Measurements from ENCODE around the gene FARS2.

FARS2 gene

DNA sequence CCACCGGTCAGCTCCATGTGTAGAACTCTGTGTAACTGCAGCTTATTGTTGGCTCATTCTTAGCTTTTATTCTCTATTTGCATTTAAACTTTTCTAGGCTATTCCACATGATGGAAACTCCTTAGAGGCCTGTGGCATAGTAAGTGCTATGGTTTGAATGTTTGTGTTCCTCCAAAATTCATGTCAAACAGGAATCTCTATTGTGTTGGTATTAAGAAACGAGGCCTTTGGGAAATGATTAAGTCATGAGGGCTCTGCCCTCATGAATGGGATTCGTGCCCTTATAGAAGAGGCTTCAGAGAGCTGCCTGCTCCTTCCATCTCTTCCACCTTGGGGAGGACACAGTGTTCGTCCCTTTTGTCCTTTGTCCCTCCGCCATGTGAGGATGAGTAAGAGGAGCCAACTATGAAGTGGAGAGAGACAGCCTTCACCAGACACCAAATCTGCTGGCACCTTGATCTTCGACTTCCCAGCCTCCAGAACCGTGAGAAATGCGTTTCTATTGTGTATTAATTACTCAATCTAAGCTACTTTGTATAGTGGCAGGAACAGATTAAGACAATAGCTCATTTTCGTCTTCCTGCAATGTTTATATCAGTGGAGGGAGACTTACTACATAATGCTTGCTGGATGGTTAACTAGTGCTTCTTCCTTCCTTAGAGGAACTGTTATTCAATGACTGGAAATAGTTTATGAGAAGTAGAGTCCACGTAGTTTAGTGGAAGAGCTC, 361.1 kb downstream of the FARS2 start:
- Histone ChIP-seq H3K36me3 (ENCODE audit: control insufficient read depth in 1 of 2, insufficient read depth in 2 of 2, low read length in 2 of 2) (no peaks in the 10 kb centered on the region), H3K27ac (ENCODE audit: low read depth, low read length) (no peak overlapping the region), H2AFZ (ENCODE audit: insufficient read depth, low read length, poor library complexity) (no peak overlapping the region), H3K18ac (ENCODE audit: low read length) (no peak overlapping the region), H4K91ac (ENCODE audit: low read depth, low read length) (no peak overlapping the region), H3K4ac (ENCODE audit: low read depth, low read length) (no peak overlapping the region), H4K12ac (ENCODE audit: low read depth, low read length) (no peak overlapping the region), H3K27me3 (ENCODE audit: insufficient read depth, low read length) (no peaks in the 10 kb centered on the region), H3K79me1 (ENCODE audit: low read length) (no peaks in the 10 kb centered on the region), H3K9me3 (ENCODE audit: insufficient read depth, low read depth, low read length) (no peaks in the 10 kb centered on the region), H2BK5ac (ENCODE audit: low read depth, low read length, poor library complexity) (no peak overlapping the region), H3K4me2 (ENCODE audit: low read length) (no peak overlapping the region), H3K4me3 (ENCODE audit: low read depth, low read length) (no peak overlapping the region), H2AK5ac (ENCODE audit: low read length) (no peak overlapping the region), H3K23ac (ENCODE audit: low read length) (no peak overlapping the region), H3K4me1 (ENCODE audit: control insufficient read depth in 1 of 2, insufficient read depth in 2 of 2, low read length in 2 of 2) (no peaks in the 10 kb centered on the region), H2BK120ac (ENCODE audit: insufficient read depth, low read length, poor library complexity) (no peak overlapping the region), H3K79me2 (ENCODE audit: control insufficient read depth, insufficient read depth, low read length, poor library complexity) (no peaks in the 10 kb centered on the region), H4K8ac (ENCODE audit: low read depth, low read length) (no peak overlapping the region), H2BK12ac (ENCODE audit: low read length) (no peak overlapping the region), H3K9ac (ENCODE audit: low read length) (no peak overlapping the region), H3K14ac (ENCODE audit: low read length) (no peak overlapping the region)
- no peak for DNase-seq
- no CpG with 5 or more reads among the region's 10 CpGs for WGBS (ENCODE audit: extremely low coverage, insufficient coverage, insufficient read length)

DNA sequence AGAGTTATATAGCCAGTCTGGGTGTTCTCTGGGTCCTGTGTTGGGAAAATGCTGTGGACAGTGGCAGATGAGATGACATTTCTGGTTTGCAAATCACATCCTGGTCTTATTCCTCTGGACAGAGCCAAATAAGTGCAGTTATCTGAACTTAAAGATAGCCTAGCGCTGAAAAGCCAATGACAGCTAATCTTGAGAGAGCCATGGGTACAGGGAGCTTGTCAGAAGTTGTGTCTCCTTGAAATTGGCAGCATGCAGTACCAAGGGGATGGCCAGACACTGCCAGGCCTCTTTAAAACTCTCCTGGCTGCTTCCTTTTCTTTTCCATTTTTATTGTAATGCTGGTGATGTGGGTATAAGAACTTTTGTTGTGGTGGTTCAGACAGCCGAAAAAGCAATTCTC, 362.5 kb downstream of the FARS2 start:
- Histone ChIP-seq H2AFZ (ENCODE audit: insufficient read depth, low read length, poor library complexity) (no peak overlapping the region), H3K4me2 (ENCODE audit: low read length) (no peak overlapping the region), H2BK120ac (ENCODE audit: insufficient read depth, low read length, poor library complexity) (no peak overlapping the region), H3K18ac (ENCODE audit: low read length) (no peak overlapping the region), H4K8ac (ENCODE audit: low read depth, low read length) (no peak overlapping the region), H2BK12ac (ENCODE audit: low read length) (no peak overlapping the region), H3K79me1 (ENCODE audit: low read length) (no peaks in the 10 kb centered on the region), H3K27ac (ENCODE audit: low read depth, low read length) (no peak overlapping the region), H3K9me3 (ENCODE audit: insufficient read depth, low read depth, low read length) (no peaks in the 10 kb centered on the region), H3K36me3 (ENCODE audit: control insufficient read depth in 1 of 2, insufficient read depth in 2 of 2, low read length in 2 of 2) (no peaks in the 10 kb centered on the region), H3K9ac (ENCODE audit: low read length) (no peak overlapping the region), H3K79me2 (ENCODE audit: control insufficient read depth, insufficient read depth, low read length, poor library complexity) (no peaks in the 10 kb centered on the region), H3K27me3 (ENCODE audit: insufficient read depth, low read length) (no peaks in the 10 kb centered on the region), H3K4ac (ENCODE audit: low read depth, low read length) (no peak overlapping the region), H2AK5ac (ENCODE audit: low read length) (no peak overlapping the region), H2BK5ac (ENCODE audit: low read depth, low read length, poor library complexity) (no peak overlapping the region), H4K12ac (ENCODE audit: low read depth, low read length) (no peak overlapping the region), H3K14ac (ENCODE audit: low read length) (no peak overlapping the region), H4K91ac (ENCODE audit: low read depth, low read length) (no peak overlapping the region), H3K4me1 (ENCODE audit: control insufficient read depth in 1 of 2, insufficient read depth in 2 of 2, low read length in 2 of 2) (no peaks in the 10 kb centered on the region), H3K4me3 (ENCODE audit: low read depth, low read length) (no peak overlapping the region), H3K23ac (ENCODE audit: low read length) (no peak overlapping the region)
- WGBS (ENCODE audit: extremely low coverage, insufficient coverage, insufficient read length): no CpG with 5 or more reads among the region's 2 CpGs
- DNase-seq: no peak

DNA sequence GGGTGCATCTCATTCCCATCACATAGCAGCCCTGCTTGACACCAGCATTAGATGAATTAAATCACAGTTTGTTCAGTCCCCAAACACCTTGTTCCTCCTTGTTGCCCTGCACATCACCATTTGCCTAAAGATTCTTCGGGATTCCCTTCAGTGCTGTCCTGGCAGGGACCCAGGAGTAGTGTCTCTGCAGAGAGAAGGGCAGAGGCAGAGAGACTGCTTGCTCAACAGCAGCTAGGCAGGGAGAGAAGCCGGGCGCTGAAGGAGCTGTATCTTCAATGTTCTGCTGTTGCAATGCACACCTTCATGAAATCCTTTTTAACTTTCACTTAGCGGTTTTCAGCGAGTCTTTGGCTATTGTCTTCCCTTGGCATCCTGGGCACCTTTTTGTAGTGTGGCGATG, 362.9 kb downstream of the FARS2 start:
- DNase-seq: no peak
- H3K23ac ChIP-seq (ENCODE audit: low read length): no peak overlapping the region
- H2BK120ac ChIP-seq (ENCODE audit: insufficient read depth, low read length, poor library complexity): no peak overlapping the region
- H2BK5ac ChIP-seq (ENCODE audit: low read depth, low read length, poor library complexity): no peak overlapping the region
- no peaks in the 10 kb centered on the region for H3K9me3 ChIP-seq (ENCODE audit: insufficient read depth, low read depth, low read length)
- H3K36me3 ChIP-seq (ENCODE audit: control insufficient read depth in 1 of 2, insufficient read depth in 2 of 2, low read length in 2 of 2): no peaks in the 10 kb centered on the region
- H3K4me3 ChIP-seq (ENCODE audit: low read depth, low read length): no peak overlapping the region
- H3K79me2 ChIP-seq (ENCODE audit: control insufficient read depth, insufficient read depth, low read length, poor library complexity): no peaks in the 10 kb centered on the region
- H2AK5ac ChIP-seq (ENCODE audit: low read length): no peak overlapping the region
- WGBS (ENCODE audit: extremely low coverage, insufficient coverage, insufficient read length): no CpG with 5 or more reads among the region's 6 CpGs
- no peak overlapping the region for H2BK12ac ChIP-seq (ENCODE audit: low read length)
- no peak overlapping the region for H3K4ac ChIP-seq (ENCODE audit: low read depth, low read length)
- H2AFZ ChIP-seq (ENCODE audit: insufficient read depth, low read length, poor library complexity): no peak overlapping the region
- H4K91ac ChIP-seq (ENCODE audit: low read depth, low read length): no peak overlapping the region
- H3K27ac ChIP-seq (ENCODE audit: low read depth, low read length): no peak overlapping the region
- H3K4me2 ChIP-seq (ENCODE audit: low read length): no peak overlapping the region
- no peak overlapping the region for H4K12ac ChIP-seq (ENCODE audit: low read depth, low read length)
- no peaks in the 10 kb centered on the region for H3K79me1 ChIP-seq (ENCODE audit: low read length)
- no peaks in the 10 kb centered on the region for H3K4me1 ChIP-seq (ENCODE audit: control insufficient read depth in 1 of 2, insufficient read depth in 2 of 2, low read length in 2 of 2)
- no peak overlapping the region for H3K9ac ChIP-seq (ENCODE audit: low read length)
- H3K14ac ChIP-seq (ENCODE audit: low read length): no peak overlapping the region
- no peaks in the 10 kb centered on the region for H3K27me3 ChIP-seq (ENCODE audit: insufficient read depth, low read length)
- H4K8ac ChIP-seq (ENCODE audit: low read depth, low read length): no peak overlapping the region
- H3K18ac ChIP-seq (ENCODE audit: low read length): no peak overlapping the region

- Histone ChIP-seq H2BK5ac (ENCODE audit: low read depth, low read length, poor library complexity) (no peak overlapping the region), H3K79me2 (ENCODE audit: control insufficient read depth, insufficient read depth, low read length, poor library complexity) (no peaks in the 10 kb centered on the region), H3K79me1 (ENCODE audit: low read length) (no peaks in the 10 kb centered on the region), H3K23ac (ENCODE audit: low read length) (no peak overlapping the region), H3K4me3 (ENCODE audit: low read depth, low read length) (no peak overlapping the region), H2BK12ac (ENCODE audit: low read length) (no peak overlapping the region), H2BK120ac (ENCODE audit: insufficient read depth, low read length, poor library complexity) (no peak overlapping the region), H4K12ac (ENCODE audit: low read depth, low read length) (no peak overlapping the region), H2AK5ac (ENCODE audit: low read length) (no peak overlapping the region), H3K27me3 (ENCODE audit: insufficient read depth, low read length) (no peaks in the 10 kb centered on the region), H3K27ac (ENCODE audit: low read depth, low read length) (no peak overlapping the region), H3K4me1 (ENCODE audit: control insufficient read depth in 1 of 2, insufficient read depth in 2 of 2, low read length in 2 of 2) (no peaks in the 10 kb centered on the region), H3K18ac (ENCODE audit: low read length) (no peak overlapping the region), H2AFZ (ENCODE audit: insufficient read depth, low read length, poor library complexity) (no peak overlapping the region), H3K14ac (ENCODE audit: low read length) (no peak overlapping the region), H3K4ac (ENCODE audit: low read depth, low read length) (no peak overlapping the region), H3K9me3 (ENCODE audit: insufficient read depth, low read depth, low read length) (no peaks in the 10 kb centered on the region), H3K4me2 (ENCODE audit: low read length) (no peak overlapping the region), H3K9ac (ENCODE audit: low read length) (no peak overlapping the region), H3K36me3 (ENCODE audit: control insufficient read depth in 1 of 2, insufficient read depth in 2 of 2, low read length in 2 of 2) (no peaks in the 10 kb centered on the region), H4K8ac (ENCODE audit: low read depth, low read length) (no peak overlapping the region), H4K91ac (ENCODE audit: low read depth, low read length) (no peak overlapping the region)
- DNase-seq: no peak
- WGBS (ENCODE audit: extremely low coverage, insufficient coverage, insufficient read length): no CpG with 5 or more reads among the region's 7 CpGs
Observed at GRCh38 chr6:5626727-5627426, 365.6 kb downstream of the FARS2 start.
